Gastroesophageal sphincter (tissue), 3 donors: ENCODE data around the gene TTC13.

Source experiments
- POLR2A ChIP-seq, 2 donors: fragments of 450-650 bp; IDR thresholded peaks; one replicate each; pipeline ENCODE4 v1.6.1; 2017; ENCODE audit warnings: antibody characterized with exemption in 2 of 2, mild to moderate bottlenecking in 2 of 2, moderate library complexity in 1 of 2
- TF ChIP-seq, protein P1 (sequence below), 4 experiments: fragments of 200-600 bp in 2 of 4; fragments of 450-650 bp in 2 of 4; sonication (generic) in 1 of 4; IDR thresholded peaks; one replicate each; pipeline ENCODE4 v1.5.1; 2017 to 2019; ENCODE audit warnings: antibody characterized with exemption in 4 of 4, mild to moderate bottlenecking in 2 of 4, moderate library complexity in 2 of 4

DNA sequence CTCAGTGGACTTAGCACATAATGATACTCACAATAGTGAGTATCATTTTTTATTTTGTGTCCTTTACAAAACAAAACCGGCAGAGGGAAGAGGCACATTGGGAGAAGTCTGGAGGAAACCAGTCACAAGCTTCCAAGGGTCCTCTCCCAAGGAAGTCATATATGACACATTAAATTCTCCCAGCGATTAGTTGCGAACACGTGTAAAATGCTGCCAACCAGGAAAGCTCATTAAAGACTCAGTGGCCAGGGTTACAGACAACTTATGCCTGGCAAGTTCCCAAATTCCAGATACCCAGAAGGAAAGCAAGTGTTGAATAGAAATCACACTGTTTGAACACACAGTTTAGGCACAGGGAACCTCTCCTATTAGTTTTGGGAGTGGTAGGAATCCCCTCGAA, 52.5 kb downstream of the TTC13 start:
- TF ChIP-seq, protein P1, sequence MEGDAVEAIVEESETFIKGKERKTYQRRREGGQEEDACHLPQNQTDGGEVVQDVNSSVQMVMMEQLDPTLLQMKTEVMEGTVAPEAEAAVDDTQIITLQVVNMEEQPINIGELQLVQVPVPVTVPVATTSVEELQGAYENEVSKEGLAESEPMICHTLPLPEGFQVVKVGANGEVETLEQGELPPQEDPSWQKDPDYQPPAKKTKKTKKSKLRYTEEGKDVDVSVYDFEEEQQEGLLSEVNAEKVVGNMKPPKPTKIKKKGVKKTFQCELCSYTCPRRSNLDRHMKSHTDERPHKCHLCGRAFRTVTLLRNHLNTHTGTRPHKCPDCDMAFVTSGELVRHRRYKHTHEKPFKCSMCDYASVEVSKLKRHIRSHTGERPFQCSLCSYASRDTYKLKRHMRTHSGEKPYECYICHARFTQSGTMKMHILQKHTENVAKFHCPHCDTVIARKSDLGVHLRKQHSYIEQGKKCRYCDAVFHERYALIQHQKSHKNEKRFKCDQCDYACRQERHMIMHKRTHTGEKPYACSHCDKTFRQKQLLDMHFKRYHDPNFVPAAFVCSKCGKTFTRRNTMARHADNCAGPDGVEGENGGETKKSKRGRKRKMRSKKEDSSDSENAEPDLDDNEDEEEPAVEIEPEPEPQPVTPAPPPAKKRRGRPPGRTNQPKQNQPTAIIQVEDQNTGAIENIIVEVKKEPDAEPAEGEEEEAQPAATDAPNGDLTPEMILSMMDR (IDR thresholded peaks at IDR 0.05): no peak
- TF ChIP-seq POLR2A (IDR thresholded peaks at IDR 0.05): no peak
